ENCODE results near the gene WDR45.

The WDR45 gene

DNA sequence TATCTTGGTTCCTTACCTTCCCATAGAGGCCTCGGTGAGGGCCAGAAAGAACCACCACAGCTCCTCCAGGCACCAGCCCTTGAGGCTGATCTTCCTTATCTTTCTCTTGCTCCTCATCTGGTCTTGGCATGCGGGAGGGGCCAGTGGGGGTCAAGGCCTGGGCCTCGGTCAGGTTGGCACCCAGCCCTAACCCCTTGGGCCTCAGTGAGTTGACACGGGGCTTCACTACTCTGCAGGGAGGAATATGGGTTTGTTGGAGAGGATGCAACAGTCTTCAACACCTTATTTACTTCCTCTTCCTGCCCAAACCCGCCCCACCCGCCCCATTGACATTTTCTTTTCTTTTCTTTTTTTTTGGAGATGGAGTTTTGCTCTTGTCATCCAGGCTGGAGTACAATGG, 37.9 kb upstream of the WDR45 start:
- WGBS (ENCODE audit: extremely low coverage, insufficient coverage, low lambda C conversion rate) = no CpG with 5 or more reads among the region's 6 CpGs
- Histone ChIP-seq H3K36me3 (ENCODE audit: control insufficient read depth, insufficient read depth, low read length) (peaks cover 2% of the 10 kb centered on the region), H3K56ac (ENCODE audit: low read length) (no peak overlapping the region)

GRCh38 chrX:49116716-49117115, 37.0 kb upstream of the WDR45 start:
- no CpG with 5 or more reads among the region's 5 CpGs for WGBS (ENCODE audit: extremely low coverage, insufficient coverage, low lambda C conversion rate)
- Histone ChIP-seq H3K23ac (ENCODE audit: low read length) (no peak overlapping the region), H3K4me3 (ENCODE audit: low read length) (no peak overlapping the region), H4K5ac (ENCODE audit: low read length) (no peak overlapping the region), H3K4ac (ENCODE audit: low read depth, low read length) (no peak overlapping the region), H3K79me2 (ENCODE audit: control insufficient read depth, insufficient read depth, low read length) (no peaks in the 10 kb centered on the region), H3K27me3 (ENCODE audit: insufficient read depth, low read length, poor library complexity) (no peaks in the 10 kb centered on the region), H3K9ac (ENCODE audit: low read length) (no peak overlapping the region), H3K27ac (ENCODE audit: low read depth, low read length) (no peak overlapping the region), H2BK120ac (ENCODE audit: low read depth, low read length) (no peak overlapping the region), H3K36me3 (ENCODE audit: control insufficient read depth, insufficient read depth, low read length) (peaks cover 2% of the 10 kb centered on the region), H3K56ac (ENCODE audit: low read length) (no peak overlapping the region), H3K4me1 (ENCODE audit: control insufficient read depth, low read depth, low read length) (no peaks in the 10 kb centered on the region), H2AK5ac (ENCODE audit: low read length) (no peak overlapping the region), H2BK15ac (replicated peaks; ENCODE audit: low read depth) (no peak overlapping the region), H3K4me2 (ENCODE audit: low read length) (no peak overlapping the region), H3K79me1 (ENCODE audit: low read length) (no peaks in the 10 kb centered on the region), H3K18ac (ENCODE audit: low read length) (no peak overlapping the region), H2BK5ac (ENCODE audit: low read length) (no peak overlapping the region), H4K8ac (ENCODE audit: low read depth, low read length) (no peak overlapping the region)
- no peak for DNase-seq

More for the DNA sequence above, 37.9 kb upstream of the WDR45 start:
- Histone ChIP-seq H3K27ac (ENCODE audit: low read depth, low read length) (no peak overlapping the region), H3K18ac (ENCODE audit: low read length) (no peak overlapping the region), H3K9ac (ENCODE audit: low read length) (no peak overlapping the region), H3K4ac (ENCODE audit: low read depth, low read length) (no peak overlapping the region), H3K4me3 (ENCODE audit: low read length) (no peak overlapping the region), H3K79me1 (ENCODE audit: low read length) (no peaks in the 10 kb centered on the region), H2BK5ac (ENCODE audit: low read length) (no peak overlapping the region), H3K4me1 (ENCODE audit: control insufficient read depth, low read depth, low read length) (no peaks in the 10 kb centered on the region), H3K79me2 (ENCODE audit: control insufficient read depth, insufficient read depth, low read length) (no peaks in the 10 kb centered on the region), H3K27me3 (ENCODE audit: insufficient read depth, low read length, poor library complexity) (no peaks in the 10 kb centered on the region), H4K8ac (ENCODE audit: low read depth, low read length) (no peak overlapping the region), H3K23ac (ENCODE audit: low read length) (no peak overlapping the region), H2AK5ac (ENCODE audit: low read length) (no peak overlapping the region), H3K4me2 (ENCODE audit: low read length) (no peak overlapping the region), H2BK120ac (ENCODE audit: low read depth, low read length) (no peak overlapping the region), H2BK15ac (replicated peaks; ENCODE audit: low read depth) (no peak overlapping the region), H4K5ac (ENCODE audit: low read length) (no peak overlapping the region)
- DNase-seq = no peak

DNA sequence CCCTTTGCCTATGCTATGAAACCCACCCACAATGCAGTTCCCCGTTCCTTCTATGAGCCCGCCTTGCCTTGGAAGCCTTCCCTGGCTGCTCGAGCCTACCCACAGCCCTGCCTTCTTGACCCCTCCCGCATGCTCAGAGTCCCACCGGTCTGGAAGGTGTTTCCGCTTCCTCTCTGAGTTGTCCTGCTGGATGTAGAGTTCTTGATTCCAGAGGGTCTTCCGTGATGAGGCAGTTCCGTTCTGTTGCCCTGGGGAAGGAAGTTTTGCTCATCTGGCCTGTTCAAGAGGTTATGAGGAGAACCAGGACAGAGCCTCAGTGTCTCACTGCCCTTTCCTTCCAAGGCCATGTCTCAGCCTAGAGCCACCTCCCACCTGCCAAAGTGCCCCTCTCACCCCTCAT, 36.4 kb upstream of the WDR45 start:
- H3K36me3 ChIP-seq (ENCODE audit: control insufficient read depth, insufficient read depth, low read length) = peaks cover 2% of the 10 kb centered on the region
- no CpG with 5 or more reads among the region's 8 CpGs for WGBS (ENCODE audit: extremely low coverage, insufficient coverage, low lambda C conversion rate)
- H3K23ac ChIP-seq (ENCODE audit: low read length) = no peak overlapping the region

DNA sequence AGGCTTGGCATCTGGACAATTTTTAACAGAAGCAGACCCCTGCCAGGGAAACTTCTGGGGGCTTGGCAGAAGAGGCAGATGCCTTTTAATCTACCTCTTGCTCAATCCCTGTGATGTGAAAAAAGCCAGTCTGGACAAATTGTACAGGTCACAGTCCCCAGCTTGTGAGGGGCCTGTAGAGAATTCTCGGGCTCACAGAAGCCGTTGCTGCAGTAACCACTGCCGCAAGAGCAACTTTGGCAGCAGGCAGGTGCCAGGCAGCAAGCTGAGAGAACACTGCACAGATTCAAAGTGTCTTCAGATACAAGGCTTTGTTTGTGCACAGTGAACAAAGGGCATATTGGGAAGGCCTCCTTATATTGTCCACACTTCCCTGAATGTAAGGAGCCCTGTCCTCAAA, 32.1 kb upstream of the WDR45 start:
- Histone ChIP-seq H3K79me1 (ENCODE audit: low read length) (no peaks in the 10 kb centered on the region), H3K4me1 (ENCODE audit: control insufficient read depth, low read depth, low read length) (no peaks in the 10 kb centered on the region), H4K8ac (ENCODE audit: low read depth, low read length) (no peak overlapping the region), H3K9ac (ENCODE audit: low read length) (no peak overlapping the region), H3K27ac (ENCODE audit: low read depth, low read length) (no peak overlapping the region), H3K36me3 (ENCODE audit: control insufficient read depth, insufficient read depth, low read length) (peaks cover 2% of the 10 kb centered on the region), H3K18ac (ENCODE audit: low read length) (no peak overlapping the region), H2BK5ac (ENCODE audit: low read length) (no peak overlapping the region), H2AK5ac (ENCODE audit: low read length) (no peak overlapping the region), H3K27me3 (ENCODE audit: insufficient read depth, low read length, poor library complexity) (no peaks in the 10 kb centered on the region), H3K4ac (ENCODE audit: low read depth, low read length) (no peak overlapping the region), H2BK120ac (ENCODE audit: low read depth, low read length) (no peak overlapping the region), H2BK15ac (replicated peaks; ENCODE audit: low read depth) (no peak overlapping the region), H4K5ac (ENCODE audit: low read length) (no peak overlapping the region), H3K4me3 (ENCODE audit: low read length) (no peak overlapping the region), H3K56ac (ENCODE audit: low read length) (no peak overlapping the region), H3K4me2 (ENCODE audit: low read length) (no peak overlapping the region), H3K79me2 (ENCODE audit: control insufficient read depth, insufficient read depth, low read length) (no peaks in the 10 kb centered on the region), H3K23ac (ENCODE audit: low read length) (no peak overlapping the region)
- WGBS (ENCODE audit: extremely low coverage, insufficient coverage, low lambda C conversion rate) = no CpG with 5 or more reads among the region's 3 CpGs
- DNase-seq = no peak

More for the DNA sequence above, 36.4 kb upstream of the WDR45 start:
- Histone ChIP-seq H2BK120ac (ENCODE audit: low read depth, low read length) (no peak overlapping the region), H3K4me2 (ENCODE audit: low read length) (no peak overlapping the region), H3K56ac (ENCODE audit: low read length) (no peak overlapping the region), H4K8ac (ENCODE audit: low read depth, low read length) (no peak overlapping the region), H3K9ac (ENCODE audit: low read length) (no peak overlapping the region), H2BK5ac (ENCODE audit: low read length) (no peak overlapping the region), H3K79me1 (ENCODE audit: low read length) (no peaks in the 10 kb centered on the region), H2AK5ac (ENCODE audit: low read length) (no peak overlapping the region), H3K4me1 (ENCODE audit: control insufficient read depth, low read depth, low read length) (no peaks in the 10 kb centered on the region), H3K18ac (ENCODE audit: low read length) (no peak overlapping the region), H4K5ac (ENCODE audit: low read length) (no peak overlapping the region), H3K79me2 (ENCODE audit: control insufficient read depth, insufficient read depth, low read length) (no peaks in the 10 kb centered on the region), H3K27me3 (ENCODE audit: insufficient read depth, low read length, poor library complexity) (no peaks in the 10 kb centered on the region), H2BK15ac (replicated peaks; ENCODE audit: low read depth) (no peak overlapping the region), H3K27ac (ENCODE audit: low read depth, low read length) (no peak overlapping the region), H3K4me3 (ENCODE audit: low read length) (no peak overlapping the region), H3K4ac (ENCODE audit: low read depth, low read length) (no peak overlapping the region)
- no peak for DNase-seq

- Histone ChIP-seq H3K23ac (ENCODE audit: low read length) (no peak overlapping the region), H2AK5ac (ENCODE audit: low read length) (no peak overlapping the region), H3K4me3 (ENCODE audit: low read length) (no peak overlapping the region), H3K9ac (ENCODE audit: low read length) (no peak overlapping the region), H3K79me2 (ENCODE audit: control insufficient read depth, insufficient read depth, low read length) (no peaks in the 10 kb centered on the region), H3K27ac (ENCODE audit: low read depth, low read length) (no peak overlapping the region), H3K56ac (ENCODE audit: low read length) (no peak overlapping the region), H2BK120ac (ENCODE audit: low read depth, low read length) (no peak overlapping the region), H3K36me3 (ENCODE audit: control insufficient read depth, insufficient read depth, low read length) (peaks cover 2% of the 10 kb centered on the region), H3K4me1 (ENCODE audit: control insufficient read depth, low read depth, low read length) (no peaks in the 10 kb centered on the region), H2BK15ac (replicated peaks; ENCODE audit: low read depth) (no peak overlapping the region), H3K18ac (ENCODE audit: low read length) (no peak overlapping the region), H4K8ac (ENCODE audit: low read depth, low read length) (no peak overlapping the region), H3K4me2 (ENCODE audit: low read length) (no peak overlapping the region), H3K4ac (ENCODE audit: low read depth, low read length) (no peak overlapping the region), H4K5ac (ENCODE audit: low read length) (no peak overlapping the region), H3K27me3 (ENCODE audit: insufficient read depth, low read length, poor library complexity) (no peaks in the 10 kb centered on the region), H3K79me1 (ENCODE audit: low read length) (no peaks in the 10 kb centered on the region), H2BK5ac (ENCODE audit: low read length) (no peak overlapping the region)
- WGBS (ENCODE audit: extremely low coverage, insufficient coverage, low lambda C conversion rate) = no CpG with 5 or more reads among the region's 3 CpGs
- no peak for DNase-seq
Measured at GRCh38 chrX:49110417-49110816, 30.7 kb upstream of the WDR45 start.

- Histone ChIP-seq H2BK15ac (replicated peaks; ENCODE audit: low read depth) (no peak overlapping the region), H3K18ac (ENCODE audit: low read length) (no peak overlapping the region), H3K79me2 (ENCODE audit: control insufficient read depth, insufficient read depth, low read length) (no peaks in the 10 kb centered on the region), H3K23ac (ENCODE audit: low read length) (no peak overlapping the region), H3K4me2 (ENCODE audit: low read length) (no peak overlapping the region), H4K8ac (ENCODE audit: low read depth, low read length) (no peak overlapping the region), H2BK5ac (ENCODE audit: low read length) (no peak overlapping the region), H3K27me3 (ENCODE audit: insufficient read depth, low read length, poor library complexity) (no peaks in the 10 kb centered on the region), H3K4ac (ENCODE audit: low read depth, low read length) (no peak overlapping the region), H3K27ac (ENCODE audit: low read depth, low read length) (no peak overlapping the region), H4K5ac (ENCODE audit: low read length) (no peak overlapping the region), H3K79me1 (ENCODE audit: low read length) (no peaks in the 10 kb centered on the region), H3K36me3 (ENCODE audit: control insufficient read depth, insufficient read depth, low read length) (peaks cover 2% of the 10 kb centered on the region), H3K4me1 (ENCODE audit: control insufficient read depth, low read depth, low read length) (no peaks in the 10 kb centered on the region), H2AK5ac (ENCODE audit: low read length) (no peak overlapping the region), H2BK120ac (ENCODE audit: low read depth, low read length) (no peak overlapping the region), H3K56ac (ENCODE audit: low read length) (no peak overlapping the region), H3K9ac (ENCODE audit: low read length) (no peak overlapping the region), H3K4me3 (ENCODE audit: low read length) (no peak overlapping the region)
- no CpG with 5 or more reads among the region's 2 CpGs for WGBS (ENCODE audit: extremely low coverage, insufficient coverage, low lambda C conversion rate)
- no peak for DNase-seq
Measured at GRCh38 chrX:49108641-49109040, 29.0 kb upstream of the WDR45 start.

Data from mesendoderm (in vitro differentiated cells).